HepG2 (cell line): Measurements from ENCODE around the gene OGT. TPM values are rescaled to one million over a fixed set of nuclear protein-coding genes. Genes with fewer than 3 reads are reported as not detected.

Experiments
- ATAC-seq: fragments of 200-7000 bp; cut with Tn5 transposase; 3 replicates; pipeline ENCODE4 v1.9.1; 2020; ENCODE audit warnings: mild to moderate bottlenecking, moderate library complexity
- BruUV-seq: library from RNA; stranded (reverse); fragments of 400-500 nt; replicated peaks from 2 replicates; lab custom pipeline; 2021; lab: Mats Ljungman, UMichigan
- CTCF ChIA-PET: fragments of 300-600 bp; formaldehyde crosslinking; extraction: SDS; loops from one replicate; lab custom pipeline; 2021; ENCODE audit warnings: low total read pairs, inconsistent platforms, low intra/inter-chr PET ratio; lab: Yijun Ruan, JAX
- POLR2A ChIA-PET: fragments of 350-600 bp; sonication (Branson Sonifier 250); formaldehyde crosslinking; loops from one replicate; lab custom pipeline; 2020; ENCODE audit warnings: antibody characterized with exemption, inconsistent platforms; lab: Yijun Ruan, JAX
- DNase-seq: peaks from one replicate; pipeline ENCODE4 v3.0.0-alpha.2; 2015; ENCODE audit warnings: low spot score
- FAIRE-seq: peaks from 3 replicates; lab custom pipeline; 2011; peaks lifted over from hg19 to GRCh38; lab: Jason Lieb, UNC
- H2AFZ ChIP-seq: one replicate; pipeline ENCODE4 v1.6.1; 2011; ENCODE audit warnings: low read length, inconsistent platforms
- H3K27ac ChIP-seq: fragments of 300-600 bp; 3 replicates; pipeline ENCODE4 v1.8.0; 2011; ENCODE audit warnings: mixed run types, mild to moderate bottlenecking, mixed read lengths, low read length, inconsistent platforms; ENCODE audit not compliant: insufficient read depth; ENCODE audit errors: extremely low read length
- H3K27me3 ChIP-seq, 2 experiments: fragments of 200-600 bp in 1 of 2; 2 replicates in 1 of 2; 3 replicates in 1 of 2; pipeline versions ENCODE4 v1.6.0 to v1.8.0; 2011; ENCODE audit warnings: low read length in 2 of 2, mild to moderate bottlenecking in 2 of 2, moderate library complexity in 2 of 2, inconsistent platforms in 1 of 2; ENCODE audit not compliant: insufficient read depth in 2 of 2, control insufficient read depth in 1 of 2
- H3K36me3 ChIP-seq, 2 experiments: fragments of 200-600 bp in 1 of 2; replicated peaks in 1 of 2; 2 replicates in 1 of 2; 3 replicates in 1 of 2; pipeline versions ENCODE4 v1.5.1 to v1.8.0; 2011; ENCODE audit warnings: low read length in 2 of 2, inconsistent platforms in 1 of 2; ENCODE audit not compliant: insufficient read depth in 2 of 2, control insufficient read depth in 1 of 2
- H3K4me1 ChIP-seq: 2 replicates; pipeline ENCODE4 v1.5.1; 2012; ENCODE audit warnings: low read length, inconsistent platforms; ENCODE audit not compliant: insufficient read depth
- H3K4me2 ChIP-seq: 2 replicates; pipeline ENCODE4 v1.6.0; 2011; ENCODE audit warnings: low read depth, low read length, inconsistent platforms
- H3K4me3 ChIP-seq, 3 experiments: fragments of 200-600 bp in 1 of 3; sonication (generic), shearing (Covaris generic) in 1 of 3; replicated peaks in 1 of 3; 2 replicates each; pipeline ENCODE4 v1.5.1; 2011 to 2016; ENCODE audit warnings: low read length in 3 of 3, inconsistent platforms in 2 of 3, low read depth in 2 of 3, mild to moderate bottlenecking in 2 of 3, control low read depth in 1 of 3, mixed read lengths in 1 of 3; ENCODE audit not compliant: insufficient read depth in 1 of 3
- H3K79me2 ChIP-seq: one replicate; pipeline ENCODE4 v1.6.1; 2011; ENCODE audit warnings: low read length, inconsistent platforms; ENCODE audit not compliant: insufficient read depth
- H3K9ac ChIP-seq: 2 replicates; pipeline ENCODE4 v1.6.0; 2011; ENCODE audit warnings: mild to moderate bottlenecking, low read depth, low read length, inconsistent platforms; ENCODE audit not compliant: insufficient read depth
- H3K9me3 ChIP-seq: 2 replicates; pipeline ENCODE4 v1.5.1; 2012; ENCODE audit warnings: mild to moderate bottlenecking, low read length
- H4K20me1 ChIP-seq: 2 replicates; pipeline ENCODE4 v1.6.0; 2011; ENCODE audit warnings: inconsistent platforms, mild to moderate bottlenecking, low read length, moderate library complexity; ENCODE audit not compliant: insufficient read depth
- FOXA1 ChIP-seq, 2 experiments: fragments of 450-650 bp in 1 of 2; sonication (generic) in 1 of 2; formaldehyde crosslinking in 1 of 2; IDR thresholded peaks; 2 replicates each; pipeline versions ENCODE4 v1.4.0 to v1.6.1; 2016 to 2020; ENCODE audit warnings: missing genetic modification reagents in 1 of 2
- THAP7 ChIP-seq: sonication (generic); formaldehyde crosslinking; IDR thresholded peaks from 2 replicates; pipeline ENCODE4 v1.8.1; 2023; ENCODE audit warnings: mild to moderate bottlenecking, missing genetic modification reagents
- U2AF1 ChIP-seq: fragments of 200-400 bp; formaldehyde crosslinking; optimal IDR thresholded peaks from 2 replicates; pipeline ENCODE3; 2017; ENCODE audit warnings: mild to moderate bottlenecking, low read depth, low read length
- YEATS2 ChIP-seq: sonication (generic); formaldehyde crosslinking; IDR thresholded peaks from 2 replicates; pipeline ENCODE4 v1.4.0; 2020; ENCODE audit warnings: missing genetic modification reagents, borderline replicate concordance
- ZBTB33 ChIP-seq: sonication (generic); formaldehyde crosslinking; IDR thresholded peaks from 2 replicates; pipeline ENCODE4 v1.4.0; 2020; ENCODE audit warnings: missing genetic modification reagents
- ZNF12 ChIP-seq: sonication (generic); formaldehyde crosslinking; IDR thresholded peaks from 2 replicates; pipeline ENCODE4 v1.5.0; 2020; ENCODE audit warnings: missing genetic modification reagents
- ZNF235 ChIP-seq: sonication (generic); formaldehyde crosslinking; IDR thresholded peaks from 2 replicates; pipeline ENCODE4 v1.8.1; 2023; ENCODE audit warnings: mild to moderate bottlenecking, missing genetic modification reagents, borderline replicate concordance
- ZNF414 ChIP-seq: sonication (generic); formaldehyde crosslinking; IDR thresholded peaks from 2 replicates; pipeline ENCODE4 v1.5.0; 2020; ENCODE audit warnings: missing genetic modification reagents
- ZNF619 ChIP-seq: sonication (generic); formaldehyde crosslinking; IDR thresholded peaks from 2 replicates; pipeline ENCODE4 v1.4.0; 2020; ENCODE audit warnings: mild to moderate bottlenecking, missing genetic modification reagents
- ZNF878 ChIP-seq: sonication (generic); formaldehyde crosslinking; IDR thresholded peaks from 2 replicates; pipeline ENCODE4 v1.8.1; 2023; ENCODE audit warnings: mild to moderate bottlenecking, missing genetic modification reagents, moderate library complexity
- WGBS: methylation state at CpG from one replicate; pipeline ENCODE4 v1.1.6; 2017; ENCODE audit warnings: low lambda C conversion rate; 5-methylcytosine and 5-hydroxymethylcytosine counted together
- in situ Hi-C: cut with HindIII; loops from 2 replicates; pipeline ENCODE4 v1.10.0; 2017; ENCODE audit warnings: low pct_unique_long_range_greater_than_20kb; ENCODE audit not compliant: extremely low pct_ligation_motif_present
- intact Hi-C: fragments of 100-400 bp; cut with micrococcal nuclease; formaldehyde crosslinking; loops from one replicate; pipeline ENCODE4 v1.10.0; 2022; ENCODE audit not compliant: unreplicated experiment
- polyA plus RNA-seq, 8 experiments: library from polyadenylated mRNA; depleted of rRNA in 3 of 8; stranded (reverse) in 7 of 8; unstranded in 1 of 8; fragments of >200 nt; fragmentation: Illumina TruSeq in 4 of 8; extraction: Trizol in 4 of 8; gene quantifications; 2 replicates each; pipeline versions ENCODE4 v1.2.1 to v1.2.3, GENCODE V29; 2011 to 2016; ENCODE audit warnings: low read depth in 4 of 8, missing spikeins in 1 of 8, mixed read lengths in 1 of 8; ENCODE audit not compliant: insufficient read depth in 1 of 8
- total RNA-seq, 5 experiments: library from RNA; depleted of rRNA; stranded (reverse); fragments of >200 nt; fragmentation: Illumina TruSeq; extraction: Trizol; gene quantifications; 2 replicates each; pipeline ENCODE4 v1.2.3, GENCODE V29; 2016; ENCODE audit warnings: low read depth in 1 of 5

The OGT gene
- total and polyA plus RNA-seq, 2 of the 13 experiments (the other 11 are each of a cell fraction or from before 2014, with no cell fraction given) = 71.7 to 463 TPM

GRCh38 chrX:71534773-71535544 lies 2.1 kb downstream of the OGT start (continued):
- TF ChIP-seq FOXA1 (IDR thresholded peaks at IDR 0.05) = no peak
- peak; percentile 45 for TF ChIP-seq FOXA1 (CRISPR knock-in tag; IDR thresholded peaks at IDR 0.05)
- no peak for TF ChIP-seq YEATS2 (CRISPR knock-in tag)
- no peak for TF ChIP-seq ZNF878 (CRISPR knock-in tag)
- no peak for TF ChIP-seq ZNF235 (CRISPR knock-in tag)
- no peak for TF ChIP-seq ZNF12 (CRISPR knock-in tag)
- TF ChIP-seq, all 625 proteins: peak for 4

GRCh38 chrX:71536285-71536684 lies 3.4 kb downstream of the OGT start:
- ChIA-PET POLR2A (no interaction called here), CTCF (no interaction called here)
- no peak for ATAC-seq
- H3K9me3 ChIP-seq = no peaks in the 10 kb centered on the region
- no TSS peak for BruUV-seq
- no peaks in the 10 kb centered on the region; a peak in 1 of 5 replicates for H3K27me3 ChIP-seq
- peaks cover 1 to 12% of the 10 kb centered on the region in 2 experiments for H3K36me3 ChIP-seq
- no peak for FAIRE-seq
- no peak for DNase-seq
- peak overlapping the region; percentile 76 for H3K4me2 ChIP-seq
- intact Hi-C loops (no loop called here), in situ Hi-C loops (no loop called here)
- H3K4me1 ChIP-seq = peaks cover 53% of the 10 kb centered on the region
- no peak overlapping the region for H2AFZ ChIP-seq
- 41% methylated on average over 5 of the region's 5 CpGs for WGBS
- H3K79me2 ChIP-seq = peaks cover 76% of the 10 kb centered on the region
- peak overlapping the region in 2 of 3 experiments; percentile 71 to 83; a peak in 3 of 6 replicates for H3K4me3 ChIP-seq
- TF ChIP-seq THAP7 (CRISPR knock-in tag) (no peak), U2AF1 (no peak), ZNF619 (CRISPR knock-in tag) (no peak), ZBTB33 (CRISPR knock-in tag) (peak; percentile 33; the same call in 1 of the 2 replicates), ZNF414 (CRISPR knock-in tag) (no peak)
- TF ChIP-seq, all 625 proteins: peak for 1
- H4K20me1 ChIP-seq = peaks cover 64% of the 10 kb centered on the region
- no peak overlapping the region for H3K9ac ChIP-seq
- H3K27ac ChIP-seq = no peak overlapping the region
